ENCODE data around the gene CLK3.

- TF ChIP-seq POLR2AphosphoS5 (IDR thresholded peaks at IDR 0.05; ENCODE audit: low read depth, low read length) = no peak
- no peak for TF ChIP-seq REST (IDR thresholded peaks at IDR 0.05; ENCODE audit: insufficient read depth in 1 of 2, low read depth in 2 of 2, low read length in 2 of 2)
- TF ChIP-seq FOXP2 (optimal IDR thresholded peaks at IDR 0.05; ENCODE audit: borderline replicate concordance, extremely low read depth, extremely low read length, insufficient read depth) = no peak
- no peak for TF ChIP-seq TAF1 (IDR thresholded peaks at IDR 0.05; ENCODE audit: borderline replicate concordance, insufficient read depth, low read length)
Measured at GRCh38 chr15:74646480-74646879, 30.8 kb downstream of the CLK3 start.
